Eye (tissue), 1 donor: ENCODE data around the gene MYO6.
"Not testable (repeated sequence)": the region's sequence is repeated elsewhere in the genome, so short reads cannot be mapped to it uniquely, and the experiment has no call there.

Experiments used
- DNase-seq: peaks from one replicate; pipeline ENCODE4 v3.0.0-alpha.2; 2015

MYO6 gene

GRCh38 chr6:75748743-75749538 is at the start of gene MYO6:
Gene MYO6 (plus strand): TSS chr6:75749239. CDS start chr6:75817548, 68,309 bp downstream.
- DNase-seq = peak; percentile 87

- DNase-seq = not testable (repeated sequence)
These were observed 40.7 kb upstream of the MYO6 start for GRCh38 chr6:75708334-75708733.

GRCh38 chr6:75711173-75711572 is 37.9 kb upstream of the MYO6 start:
- no peak for DNase-seq

GRCh38 chr6:75719133-75719532 is 29.9 kb upstream of the MYO6 start:
- no peak for DNase-seq

- no peak for DNase-seq
These were observed 25.7 kb upstream of the MYO6 start for GRCh38 chr6:75723382-75723781.

- DNase-seq = no peak
These were observed 21.8 kb upstream of the MYO6 start for GRCh38 chr6:75727206-75727605.

- DNase-seq = not testable (repeated sequence)
These were observed 18.0 kb upstream of the MYO6 start for GRCh38 chr6:75731029-75731428.

GRCh38 chr6:75735491-75736186 is 13.4 kb upstream of the MYO6 start:
- no peak for DNase-seq

- DNase-seq = no peak
These were observed 5.1 kb upstream of the MYO6 start for GRCh38 chr6:75743971-75744370.

- DNase-seq = no peak
These were observed 3.6 kb upstream of the MYO6 start for GRCh38 chr6:75745404-75745803.

GRCh38 chr6:75746221-75746620 is 2.8 kb upstream of the MYO6 start:
- DNase-seq = peak; percentile 36

GRCh38 chr6:75747152-75747992 is 1.7 kb upstream of the MYO6 start:
- no peak for DNase-seq

GRCh38 chr6:75748003-75748742 is 866 bp upstream of the MYO6 start:
- DNase-seq = no peak

- no peak for DNase-seq
These were observed 2.4 kb downstream of the MYO6 start for GRCh38 chr6:75751443-75751842.

GRCh38 chr6:75752365-75752764 is 3.3 kb downstream of the MYO6 start:
- peak; percentile 6 for DNase-seq

GRCh38 chr6:75755704-75756103 is 6.7 kb downstream of the MYO6 start:
- DNase-seq = no peak

GRCh38 chr6:75757295-75757694 is 8.3 kb downstream of the MYO6 start:
- DNase-seq = no peak

GRCh38 chr6:75758061-75758460 is 9.0 kb downstream of the MYO6 start:
- DNase-seq = no peak

GRCh38 chr6:75759207-75759606 is 10.2 kb downstream of the MYO6 start:
- no peak for DNase-seq

- DNase-seq = no peak
These were observed 11.3 kb downstream of the MYO6 start for GRCh38 chr6:75760320-75760719.

- no peak for DNase-seq
These were observed 12.4 kb downstream of the MYO6 start for GRCh38 chr6:75761489-75761888.

- DNase-seq = no peak
These were observed 13.0 kb downstream of the MYO6 start for GRCh38 chr6:75762063-75762462.

GRCh38 chr6:75766387-75766786 is 17.3 kb downstream of the MYO6 start:
- no peak for DNase-seq
